Endothelial cell of umbilical vein (primary cell): ENCODE data around the gene NUMBL. TPM values are rescaled to one million over a fixed set of nuclear protein-coding genes. Genes with fewer than 3 reads are reported as not detected.

Experiments used
- BruUV-seq: library from RNA; stranded (reverse); fragments of 400-500 nt; replicated peaks from 2 replicates; lab custom pipeline; 2021; lab: Mats Ljungman, UMichigan
- CTCF ChIA-PET: fragments of 300-600, 350-600 bp; sonication (Branson Sonifier 250); formaldehyde crosslinking; loops from one replicate; lab custom pipeline; 2021; ENCODE audit warnings: antibody characterized with exemption, inconsistent platforms; lab: Charles Lee
- POLR2A ChIA-PET: fragments of 300-600, 350-600 bp; sonication (Branson Sonifier 250); formaldehyde crosslinking; loops from one replicate; lab custom pipeline; 2021; ENCODE audit warnings: antibody characterized with exemption, inconsistent platforms; lab: Charles Lee
- DNase-seq: peaks from one replicate; pipeline ENCODE4 v3.0.0-alpha.2; 2011; ENCODE audit warnings: low read depth, low spot score
- FAIRE-seq: peaks from 2 replicates; lab custom pipeline; 2011; peaks lifted over from hg19 to GRCh38; lab: Jason Lieb, UNC
- H2AFZ ChIP-seq: 2 replicates; pipeline ENCODE4 v1.6.0; 2012; ENCODE audit warnings: low read depth, low read length, control low read depth, inconsistent platforms
- H3K27ac ChIP-seq: 2 replicates; pipeline ENCODE4 v1.5.1; 2011; ENCODE audit warnings: low read depth, mild to moderate bottlenecking, control low read depth, low read length, moderate library complexity; ENCODE audit not compliant: insufficient read depth
- H3K27me3 ChIP-seq, 2 experiments: 2 replicates each; pipeline versions ENCODE4 v1.6.0 to v1.6.1; 2011; ENCODE audit warnings: low read length in 2 of 2, mixed read lengths in 1 of 2; ENCODE audit not compliant: control insufficient read depth in 2 of 2, insufficient read depth in 2 of 2
- H3K36me3 ChIP-seq, 2 experiments: 2 replicates in 1 of 2; 3 replicates in 1 of 2; pipeline ENCODE4 v1.5.1; 2011; ENCODE audit warnings: low read length in 2 of 2, mild to moderate bottlenecking in 1 of 2, moderate library complexity in 1 of 2; ENCODE audit not compliant: control insufficient read depth in 2 of 2, insufficient read depth in 2 of 2; ENCODE audit errors: extremely low read depth in 1 of 2
- H3K4me1 ChIP-seq: 3 replicates; pipeline ENCODE4 v1.5.1; 2011; ENCODE audit warnings: mild to moderate bottlenecking, low read length; ENCODE audit not compliant: control insufficient read depth, insufficient read depth; ENCODE audit errors: extremely low read depth
- H3K4me2 ChIP-seq: 2 replicates; pipeline ENCODE4 v1.6.1; 2011; ENCODE audit warnings: low read length, control low read depth, mixed read lengths; ENCODE audit not compliant: insufficient read depth
- H3K4me3 ChIP-seq, 3 experiments: fragments of 200-600 bp in 1 of 3; sonication (generic), shearing (Covaris generic) in 1 of 3; replicated peaks in 1 of 3; 2 replicates each; pipeline ENCODE4 v1.5.1; 2011 to 2016; ENCODE audit warnings: control low read depth in 3 of 3, low read length in 3 of 3, mild to moderate bottlenecking in 2 of 3, inconsistent platforms in 1 of 3, low read depth in 1 of 3, moderate library complexity in 1 of 3; ENCODE audit not compliant: insufficient read depth in 1 of 3
- H3K79me2 ChIP-seq: 2 replicates; pipeline ENCODE4 v1.6.0; 2012; ENCODE audit warnings: low read length, inconsistent platforms; ENCODE audit not compliant: control insufficient read depth, insufficient read depth
- H3K9ac ChIP-seq: replicated peaks from 2 replicates; pipeline ENCODE3; 2011; ENCODE audit warnings: low read length, control low read depth; ENCODE audit not compliant: insufficient read depth; ENCODE audit errors: extremely low read depth
- H3K9me1 ChIP-seq: replicated peaks from 3 replicates; pipeline ENCODE4 v1.6.0; 2011; ENCODE audit warnings: mild to moderate bottlenecking, low read length; ENCODE audit not compliant: control insufficient read depth, insufficient read depth; ENCODE audit errors: extremely low read depth
- H3K9me3 ChIP-seq: replicated peaks from 2 replicates; pipeline ENCODE4 v1.5.1; 2012; ENCODE audit warnings: low read length, inconsistent platforms; ENCODE audit not compliant: control insufficient read depth, insufficient read depth
- H4K20me1 ChIP-seq: replicated peaks from 2 replicates; pipeline ENCODE3; 2011; ENCODE audit warnings: mild to moderate bottlenecking, low read length; ENCODE audit not compliant: control insufficient read depth, insufficient read depth; ENCODE audit errors: extremely low read depth
- CTCF ChIP-seq, 2 donors: IDR thresholded peaks; 1 replicate in 1 of 2; 2 replicates in 1 of 2; pipeline ENCODE4 v1.5.1; 2011; ENCODE audit warnings: low read length in 2 of 2, mild to moderate bottlenecking in 2 of 2, moderate library complexity in 2 of 2, control low read depth in 1 of 2, inconsistent platforms in 1 of 2, low read depth in 1 of 2; ENCODE audit not compliant: insufficient read depth in 1 of 2; ENCODE audit errors: extremely low read depth in 1 of 2
- FOS ChIP-seq: IDR thresholded peaks from 2 replicates; pipeline ENCODE4 v1.6.1; 2011; ENCODE audit warnings: mild to moderate bottlenecking, low read length, moderate library complexity, borderline replicate concordance; ENCODE audit not compliant: insufficient read depth
- GATA2 ChIP-seq: IDR thresholded peaks from 2 replicates; pipeline ENCODE4 v1.7.0; 2011; ENCODE audit warnings: low read depth, mild to moderate bottlenecking, moderate library complexity, mixed read lengths, low read length; ENCODE audit not compliant: insufficient read length, insufficient read depth
- MAX ChIP-seq: IDR thresholded peaks from 2 replicates; pipeline ENCODE4 v1.6.1; 2011; ENCODE audit not compliant: insufficient read depth, insufficient read length
- POLR2A ChIP-seq: IDR thresholded peaks from 2 replicates; pipeline ENCODE4 v1.6.1; 2012; ENCODE audit warnings: low read depth, mild to moderate bottlenecking, control low read depth, low read length
- dilution Hi-C: fragments of 300-500 bp; cut with MboI; formaldehyde crosslinking; loops from one replicate; pipeline ENCODE4 v1.15.0; 2019; ENCODE audit warnings: low sequenced_read_pairs; ENCODE audit not compliant: extremely low pct_ligation_motif_present
- intact Hi-C: fragments of 100-400 bp; cut with micrococcal nuclease; formaldehyde crosslinking; loops from one replicate; pipeline ENCODE4 v1.10.0; 2022
- polyA plus RNA-seq, 4 experiments: library from polyadenylated mRNA; depleted of rRNA in 3 of 4; stranded (reverse) in 3 of 4; unstranded in 1 of 4; fragments of >200 nt; gene quantifications; 2 replicates each; pipeline versions ENCODE4 v1.2.1 to v1.2.3, GENCODE V29; 2011 to 2012; ENCODE audit warnings: missing spikeins in 1 of 4
- small RNA-seq: library from RNA; depleted of rRNA; stranded (forward); fragments of <200 nt; gene quantifications from one replicate; pipeline ENCODE3, GENCODE V24; 2012; ENCODE audit warnings: low replicate concordance, low read depth; ENCODE audit not compliant: insufficient read depth, insufficient read length
- total RNA-seq: library from RNA; stranded (reverse); gene quantifications from 2 replicates; pipeline ENCODE4 v1.2.3, GENCODE V29; 2021

The NUMBL gene
- total and polyA plus RNA-seq, 2 donors (not counting 3 experiments of a cell fraction or from before 2014, with no cell fraction given), result 21.5 to 46.7 TPM

- intact Hi-C loops (no loop called here), dilution Hi-C loops (no loop called here)
- Histone ChIP-seq H4K20me1 (no peaks in the 10 kb centered on the region), H3K4me1 (peaks cover 10% of the 10 kb centered on the region), H3K36me3 (no peaks in the 10 kb centered on the region), H2AFZ (no peak overlapping the region), H3K9ac (no peak overlapping the region), H3K27ac (no peak overlapping the region), H3K4me2 (no peak overlapping the region), H3K27me3 (no peaks in the 10 kb centered on the region), H3K9me1 (no peaks in the 10 kb centered on the region), H3K9me3 (no peaks in the 10 kb centered on the region), H3K79me2 (no peaks in the 10 kb centered on the region), H3K4me3 (no peak overlapping the region)
- no TSS peak for BruUV-seq
- FAIRE-seq (no peak), DNase-seq (no peak)
- CTCF ChIA-PET, result interaction anchor here (0.9 to 7.6 kb wide), 3 partner anchors 14 to 30 kb away, joined by 3 to 70 read pairs (median 3); no protein-coding TSS in a partner anchor
- POLR2A ChIA-PET, result interaction anchor here (0.5 kb wide), 1 partner anchor 9 kb away, joined by 3 read pairs; no protein-coding TSS in a partner anchor
- TF ChIP-seq CTCF (IDR thresholded peaks at IDR 0.05; ENCODE audit: extremely low read depth in 1 of 2, insufficient read depth in 1 of 2, low read depth in 1 of 2, low read length in 2 of 2), result no peak
- TF ChIP-seq POLR2A, result no peak
- no peak for TF ChIP-seq FOS
- no peak for TF ChIP-seq MAX
- TF ChIP-seq GATA2, result no peak
Observed at GRCh38 chr19:40616178-40616577, 74.3 kb downstream of the NUMBL start.

Small RNA genes lying within 50 kb of the gene (small RNA-seq; reads per million reads assigned to genes)
- not detected for gene RNU6-195P

Other genes starting within 250 kb of the NUMBL start
- gene SERTAD3, start 246.3 kb downstream of the NUMBL start, total RNA-seq, result 29.9 and 32.0 TPM in 2 replicates
- 13.3 and 17.7 TPM in 2 replicates for gene SERTAD3, start 246.3 kb downstream of the NUMBL start, polyA plus RNA-seq
- 30.8 and 35.8 TPM in 2 replicates for gene BLVRB, start 224.9 kb downstream of the NUMBL start, total RNA-seq
- 113 and 175 TPM in 2 replicates for gene BLVRB, start 224.9 kb downstream of the NUMBL start, polyA plus RNA-seq
- not detected in 2 replicates for gene SPTBN4, start 223.7 kb downstream of the NUMBL start, total RNA-seq
- gene SPTBN4, start 223.7 kb downstream of the NUMBL start, polyA plus RNA-seq, result 0.03 and 0.33 TPM in 2 replicates
- gene SHKBP1, start 113.8 kb downstream of the NUMBL start, total RNA-seq, result 100 and 106 TPM in 2 replicates
- 113 and 171 TPM in 2 replicates for gene SHKBP1, start 113.8 kb downstream of the NUMBL start, polyA plus RNA-seq
- gene LTBP4, start 89.3 kb downstream of the NUMBL start, total RNA-seq, result 38.0 and 67.4 TPM in 2 replicates
- 25.9 and 31.4 TPM in 2 replicates for gene LTBP4, start 89.3 kb downstream of the NUMBL start, polyA plus RNA-seq
- gene COQ8B, start 26.2 kb upstream of the NUMBL start, total RNA-seq, result 15.3 and 19.2 TPM in 2 replicates
- gene COQ8B, start 26.2 kb upstream of the NUMBL start, polyA plus RNA-seq, result 16.2 and 21.5 TPM in 2 replicates
- gene ITPKC, start 26.5 kb upstream of the NUMBL start, total RNA-seq, result 16.1 and 16.9 TPM in 2 replicates
- 7.2 and 7.3 TPM in 2 replicates for gene ITPKC, start 26.5 kb upstream of the NUMBL start, polyA plus RNA-seq
- gene ACTMAP, start 59.8 kb upstream of the NUMBL start, total RNA-seq, result 7.7 and 9.1 TPM in 2 replicates
- 5.2 and 5.3 TPM in 2 replicates for gene ACTMAP, start 59.8 kb upstream of the NUMBL start, polyA plus RNA-seq
- gene SNRPA, start 60.6 kb upstream of the NUMBL start, total RNA-seq, result 131 and 139 TPM in 2 replicates
- 84.6 and 109 TPM in 2 replicates for gene SNRPA, start 60.6 kb upstream of the NUMBL start, polyA plus RNA-seq
- gene MIA, start 84.9 kb upstream of the NUMBL start, total RNA-seq, result not detected in 2 replicates
- 0.32 TPM in 1 of 2 replicates, not detected in the other for gene MIA, start 84.9 kb upstream of the NUMBL start, polyA plus RNA-seq
- 31.4 and 33.6 TPM in 2 replicates for gene RAB4B, start 87.6 kb upstream of the NUMBL start, total RNA-seq
- gene RAB4B, start 87.6 kb upstream of the NUMBL start, polyA plus RNA-seq, result 61.0 and 65.8 TPM in 2 replicates
- 147 and 152 TPM in 2 replicates for gene EGLN2, start 108.5 kb upstream of the NUMBL start, total RNA-seq
- 118 and 124 TPM in 2 replicates for gene EGLN2, start 108.5 kb upstream of the NUMBL start, polyA plus RNA-seq
- gene CYP2A6, start 159.8 kb upstream of the NUMBL start, total RNA-seq, result not detected in 2 replicates
- not detected in 2 replicates for gene CYP2A6, start 159.8 kb upstream of the NUMBL start, polyA plus RNA-seq
- gene CYP2A7, start 191.6 kb upstream of the NUMBL start, total RNA-seq, result not detected in 2 replicates
- not detected in 2 replicates for gene CYP2A7, start 191.6 kb upstream of the NUMBL start, polyA plus RNA-seq